Activated CD4-positive, alpha-beta memory T cell treated with anti-CD3 and anti-CD28 coated beads, Interleukin-2, amount 10 ng/mL, durations not matched to agents 7 days and 5 days (primary cell): Measurements from ENCODE around the gene ST6GALNAC4. TPM values are rescaled to one million over a fixed set of nuclear protein-coding genes. Genes with fewer than 3 reads are reported as not detected.
A peak's percentile ranks its signal among the peaks of the same experiment; 100 is the strongest.

Experiments
- CTCF ChIA-PET: fragments of 350-600 bp; sonication (Branson Sonifier 250); formaldehyde crosslinking; loops from one replicate; lab custom pipeline; 2021; ENCODE audit warnings: antibody characterized with exemption, inconsistent platforms; lab: Charles Lee
- POLR2A ChIA-PET: fragments of 350-600 bp; sonication (Branson Sonifier 250); formaldehyde crosslinking; loops from one replicate; lab custom pipeline; 2021; ENCODE audit warnings: antibody characterized with exemption; lab: Charles Lee
- DNase-seq: peaks from one replicate; pipeline ENCODE4 v3.0.0-alpha.2; 2020
- H3K27ac Mint-ChIP-seq: one replicate; pipeline ENCODE4 v1.8.0; 2021; ENCODE audit warnings: mild to moderate bottlenecking, mixed read lengths
- H3K27me3 Mint-ChIP-seq: one replicate; pipeline ENCODE4 v1.8.0; 2021; ENCODE audit warnings: mixed read lengths
- H3K36me3 Mint-ChIP-seq: one replicate; pipeline ENCODE4 v1.8.0; 2021; ENCODE audit warnings: low read depth, mixed read lengths
- H3K4me1 Mint-ChIP-seq: one replicate; pipeline ENCODE4 v1.8.0; 2021; ENCODE audit warnings: mixed read lengths
- H3K4me3 Mint-ChIP-seq: one replicate; pipeline ENCODE4 v1.8.0; 2021; ENCODE audit warnings: mild to moderate bottlenecking, mixed read lengths
- H3K9me3 Mint-ChIP-seq: one replicate; pipeline ENCODE4 v1.8.0; 2021; ENCODE audit warnings: mixed read lengths
- total RNA-seq, 2 experiments: library from RNA; stranded (reverse); gene quantifications; one replicate each; pipeline ENCODE4 v1.2.3, GENCODE V29; 2021

The ST6GALNAC4 gene
- total RNA-seq, 2 experiments from 2014 or later = 19.4 to 21.5 TPM

DNA sequence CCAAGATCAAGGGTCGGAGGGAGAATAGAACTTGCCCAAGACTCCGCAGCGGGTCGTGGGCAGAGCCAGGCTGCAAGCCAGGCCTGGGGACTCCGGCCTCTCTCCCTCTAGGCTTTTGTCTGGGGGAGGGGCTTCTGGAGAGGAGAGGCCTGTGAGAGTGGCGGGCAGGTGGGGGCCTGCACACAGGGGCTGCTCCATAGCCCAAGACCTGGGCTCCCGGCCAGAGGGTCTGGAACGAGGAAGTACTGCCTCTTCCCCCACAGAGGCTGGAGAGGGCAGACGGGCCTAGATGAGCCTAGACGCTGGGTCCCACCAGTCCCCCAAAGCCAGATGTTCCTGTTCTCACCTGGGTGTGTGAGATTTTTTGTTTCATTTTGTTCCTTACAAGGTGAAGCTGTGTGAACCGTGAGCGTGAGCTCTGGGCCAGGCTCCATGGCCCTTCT, 12.3 kb downstream of the ST6GALNAC4 start:
- H3K4me3 Mint-ChIP-seq = peak overlapping the region; percentile 95
- peaks cover 34% of the 10 kb centered on the region for H3K36me3 Mint-ChIP-seq
- ChIA-PET CTCF (interaction anchor here (1.0 to 2.4 kb wide), 4 partner anchors 12 to 170 kb away, joined by 3 to 9 read pairs (median 6); partner anchors contain the start of genes ST6GALNAC4 and TOR2A), POLR2A (interaction anchor here (0.9 to 3.9 kb wide), 18 partner anchors 12 to 335 kb away, joined by 3 to 69 read pairs (median 6); partner anchors contain the start of genes CDK9, DPM2, NAIF1 and PTRH1)
- H3K4me1 Mint-ChIP-seq = peaks cover 49% of the 10 kb centered on the region
- no peak for DNase-seq
- no peaks in the 10 kb centered on the region for H3K9me3 Mint-ChIP-seq
- peak overlapping the region; percentile 100 for H3K27ac Mint-ChIP-seq
- H3K27me3 Mint-ChIP-seq = no peaks in the 10 kb centered on the region

DNA sequence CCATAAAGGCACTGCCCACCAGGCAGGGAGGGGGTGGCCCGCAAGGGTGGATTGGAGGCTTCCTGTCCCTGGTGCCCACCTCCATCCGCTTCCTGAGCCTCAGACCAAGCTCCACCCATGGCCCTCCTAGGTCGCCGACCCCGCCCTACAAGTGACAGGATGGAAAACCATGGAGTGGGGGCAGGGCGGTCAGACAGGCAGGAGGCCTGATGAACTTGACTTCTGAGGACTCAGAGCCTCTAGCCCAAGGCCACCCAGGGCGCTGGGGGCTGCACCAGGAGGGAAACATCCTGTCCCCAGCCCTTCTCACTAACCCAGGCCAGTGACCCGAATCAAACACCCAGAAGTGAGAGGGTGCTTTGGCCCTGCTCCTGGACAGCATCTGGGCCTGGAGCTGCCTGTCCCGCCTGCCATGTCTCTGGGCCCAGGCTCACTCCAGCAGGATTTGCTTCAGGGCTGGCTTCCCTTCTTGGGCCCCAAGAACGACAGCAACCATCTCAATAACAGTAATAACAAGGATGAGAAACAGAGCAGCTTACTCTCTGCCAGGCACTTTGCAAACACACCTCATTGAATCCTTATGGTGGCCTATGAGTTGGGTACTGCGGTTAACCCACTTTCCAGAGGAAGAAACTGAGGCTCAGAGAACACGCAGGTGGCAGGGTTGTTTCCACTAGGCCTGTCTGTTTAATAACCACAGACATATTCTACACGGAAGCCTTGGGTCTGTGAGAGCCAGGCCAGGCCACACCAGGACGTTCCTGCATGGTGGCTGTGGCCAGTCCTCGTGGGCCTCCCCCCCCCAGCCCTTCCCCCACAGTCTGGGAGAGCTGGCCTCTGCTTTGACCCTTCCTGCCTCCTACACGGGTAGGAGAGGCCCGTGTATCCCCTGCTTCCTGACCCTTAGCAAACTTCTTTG, 13.0 kb downstream of the ST6GALNAC4 start:
- H3K27ac Mint-ChIP-seq = peak overlapping the region; percentile 100
- peak; percentile 90 for DNase-seq
- ChIA-PET CTCF (interaction anchor here (0.9 to 2.4 kb wide), 6 partner anchors 13 to 169 kb away, joined by 3 to 9 read pairs (median 6); partner anchors contain the start of genes ST6GALNAC4 and TOR2A), POLR2A (interaction anchor here (0.6 to 3.9 kb wide), 20 partner anchors 9 to 334 kb away, joined by 3 to 69 read pairs (median 6); partner anchors contain the start of genes CDK9, DPM2, NAIF1 and PTRH1)
- no peaks in the 10 kb centered on the region for H3K9me3 Mint-ChIP-seq
- H3K4me1 Mint-ChIP-seq = peaks cover 49% of the 10 kb centered on the region
- H3K4me3 Mint-ChIP-seq = peak overlapping the region; percentile 95
- H3K27me3 Mint-ChIP-seq = no peaks in the 10 kb centered on the region
- H3K36me3 Mint-ChIP-seq = peaks cover 34% of the 10 kb centered on the region

GRCh38 chr9:127899128-127899943, 17.5 kb downstream of the ST6GALNAC4 start, which contains the start of gene ST6GALNAC6:
TSS of gene ST6GALNAC6 (minus strand) at chr9:127899603. CDS start at chr9:127897981, 1,622 bp downstream.
- Mint-ChIP-seq H3K36me3 (peaks cover 61% of the 10 kb centered on the region), H3K4me1 (peaks cover 48% of the 10 kb centered on the region), H3K9me3 (peaks cover 5% of the 10 kb centered on the region), H3K27ac (peak within 1 kb of the TSS; percentile 75), H3K27me3 (no peaks in the 10 kb centered on the region), H3K4me3 (peak within 1 kb of the TSS; percentile 84)
- DNase-seq = peak; percentile 77
- POLR2A ChIA-PET = interaction anchor here (0.7 to 2.1 kb wide), 8 partner anchors 11 to 192 kb away, joined by 3 to 7 read pairs (median 3); partner anchors contain the start of gene TOR2A
- CTCF ChIA-PET = interaction anchor here (2.8 kb wide), 1 partner anchor 22 kb away, joined by 7 read pairs; no protein-coding TSS in a partner anchor

- H3K9me3 Mint-ChIP-seq = peaks cover 8% of the 10 kb centered on the region
- H3K4me1 Mint-ChIP-seq = peaks cover 49% of the 10 kb centered on the region
- H3K36me3 Mint-ChIP-seq = peaks cover 62% of the 10 kb centered on the region
- ChIA-PET POLR2A (interaction anchor here (0.6 to 1.1 kb wide), 6 partner anchors 9 to 193 kb away, joined by 3 read pairs; partner anchors contain the start of gene ST6GALNAC4), CTCF (interaction anchor here (1.0 kb wide), 1 partner anchor 23 kb away, joined by 4 read pairs; no protein-coding TSS in a partner anchor)
- DNase-seq = no peak
- H3K27me3 Mint-ChIP-seq = no peaks in the 10 kb centered on the region
- H3K27ac Mint-ChIP-seq = peak overlapping the region; percentile 75
- H3K4me3 Mint-ChIP-seq = peak overlapping the region; percentile 84
Observed at GRCh38 chr9:127898433-127899127, 18.3 kb downstream of the ST6GALNAC4 start.

DNA sequence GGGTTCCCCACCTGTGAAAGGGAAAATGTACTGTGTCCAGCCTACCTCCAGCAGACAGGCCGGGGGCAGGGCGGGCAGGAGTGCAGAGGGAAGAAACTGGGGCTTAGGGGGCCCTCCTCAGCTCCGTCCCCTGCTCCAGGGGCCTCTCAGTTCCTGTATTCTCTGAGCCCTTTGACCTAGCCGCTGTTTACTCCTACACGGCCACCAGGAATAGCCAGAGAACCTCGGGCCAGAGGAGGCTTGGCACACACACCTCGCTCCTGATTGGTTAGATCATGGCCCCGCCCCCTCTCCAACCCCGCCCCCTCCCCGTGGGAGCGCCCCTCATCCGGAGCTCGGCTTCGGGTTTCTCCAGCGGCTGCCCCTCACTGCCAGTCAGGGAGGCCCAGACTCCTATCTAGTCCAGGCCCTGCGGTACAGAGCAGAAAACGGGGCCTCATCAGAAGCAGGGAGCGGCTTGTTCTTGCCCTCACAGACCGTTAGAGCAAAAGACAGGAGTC, 19.6 kb downstream of the ST6GALNAC4 start:
- Mint-ChIP-seq H3K36me3 (peaks cover 70% of the 10 kb centered on the region), H3K4me3 (no peak overlapping the region), H3K4me1 (peaks cover 51% of the 10 kb centered on the region), H3K27ac (no peak overlapping the region), H3K27me3 (no peaks in the 10 kb centered on the region), H3K9me3 (peaks cover 8% of the 10 kb centered on the region)
- no peak for DNase-seq
- ChIA-PET CTCF (interaction anchor here (0.6 kb wide), 1 partner anchor 307 kb away, joined by 3 read pairs; no protein-coding TSS in a partner anchor), POLR2A (interaction anchor here (1.2 kb wide), 1 partner anchor 115 kb away, joined by 3 read pairs; no protein-coding TSS in a partner anchor)

DNA sequence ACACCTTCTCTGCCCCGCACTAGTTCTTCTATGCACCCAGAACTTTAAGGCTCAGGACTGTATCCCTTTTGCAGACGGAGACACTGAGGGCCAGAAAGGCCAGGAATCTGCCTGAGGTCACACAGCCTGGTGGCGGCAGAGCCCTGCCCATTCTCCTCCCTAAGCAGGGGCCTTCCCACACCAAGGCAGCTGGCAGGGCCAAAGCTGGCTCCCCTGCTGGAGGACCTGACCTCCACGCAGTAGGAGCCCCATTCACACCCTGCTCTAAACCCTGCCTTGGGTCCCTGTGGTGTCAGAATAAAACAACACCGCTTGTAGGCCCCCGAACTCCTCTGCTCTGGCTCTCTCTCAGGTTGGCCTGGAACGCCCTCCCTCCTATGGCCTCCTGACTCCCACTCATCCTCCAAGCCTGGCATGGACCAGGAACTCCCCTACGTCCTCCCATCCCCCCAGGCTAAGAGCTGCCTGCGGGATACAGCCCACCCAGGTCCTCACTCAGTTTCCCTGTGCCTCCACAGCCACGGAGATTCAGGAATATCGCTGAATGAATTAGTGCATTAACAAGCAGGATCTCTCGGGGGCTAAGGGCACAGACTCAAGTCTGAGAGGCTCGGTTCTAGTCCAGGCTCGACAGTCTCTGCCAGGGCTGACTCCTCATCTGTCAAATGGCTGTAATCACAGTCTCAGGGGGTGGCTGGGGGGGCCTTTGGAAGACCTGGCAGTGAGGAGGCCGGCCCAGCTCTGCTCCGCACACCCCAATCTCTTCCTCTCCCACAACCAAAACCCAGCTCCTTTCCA, 20.2 kb downstream of the ST6GALNAC4 start:
- DNase-seq = no peak

DNA sequence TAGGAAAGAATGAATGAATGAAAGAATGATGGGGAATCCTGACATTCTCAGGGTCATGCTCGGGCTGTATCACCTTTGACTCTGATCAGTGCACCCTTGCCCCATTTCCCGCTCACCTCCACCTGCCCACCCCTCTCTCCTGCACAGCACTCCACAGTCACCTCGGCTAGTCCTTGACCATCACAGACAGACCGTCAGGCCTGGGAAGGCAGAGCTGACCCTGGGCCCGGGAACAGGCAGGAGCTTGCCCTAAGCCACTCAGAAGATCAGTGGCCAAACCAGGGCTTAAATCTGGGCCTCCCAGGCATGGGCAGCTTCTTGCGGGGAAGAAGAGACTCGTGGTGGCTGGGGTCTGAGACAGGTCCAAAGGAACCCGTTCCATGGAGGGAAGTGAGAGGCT, 21.0 kb downstream of the ST6GALNAC4 start:
- Mint-ChIP-seq H3K27ac (no peak overlapping the region), H3K36me3 (peaks cover 75% of the 10 kb centered on the region), H3K9me3 (peaks cover 8% of the 10 kb centered on the region), H3K27me3 (no peaks in the 10 kb centered on the region), H3K4me1 (peaks cover 43% of the 10 kb centered on the region), H3K4me3 (no peak overlapping the region)
- no peak for DNase-seq
- ChIA-PET POLR2A (interaction anchor here (1.4 kb wide), 1 partner anchor 161 kb away, joined by 3 read pairs; the partner anchor contains the start of gene TOR2A), CTCF (interaction anchor here (1.5 to 1.8 kb wide), 2 partner anchors 26 to 161 kb away, joined by 4 to 6 read pairs; partner anchors contain the start of gene TOR2A)

More for the DNA sequence above, 20.2 kb downstream of the ST6GALNAC4 start:
- Mint-ChIP-seq H3K4me3 (no peak overlapping the region), H3K36me3 (peaks cover 72% of the 10 kb centered on the region), H3K4me1 (peaks cover 46% of the 10 kb centered on the region), H3K27me3 (no peaks in the 10 kb centered on the region), H3K9me3 (peaks cover 8% of the 10 kb centered on the region), H3K27ac (no peak overlapping the region)
- ChIA-PET CTCF (interaction anchor here (0.6 to 1.8 kb wide), 3 partner anchors 27 to 306 kb away, joined by 3 to 6 read pairs (median 4); partner anchors contain the start of gene TOR2A), POLR2A (interaction anchor here (1.2 kb wide), 1 partner anchor 114 kb away, joined by 3 read pairs; no protein-coding TSS in a partner anchor)

DNA sequence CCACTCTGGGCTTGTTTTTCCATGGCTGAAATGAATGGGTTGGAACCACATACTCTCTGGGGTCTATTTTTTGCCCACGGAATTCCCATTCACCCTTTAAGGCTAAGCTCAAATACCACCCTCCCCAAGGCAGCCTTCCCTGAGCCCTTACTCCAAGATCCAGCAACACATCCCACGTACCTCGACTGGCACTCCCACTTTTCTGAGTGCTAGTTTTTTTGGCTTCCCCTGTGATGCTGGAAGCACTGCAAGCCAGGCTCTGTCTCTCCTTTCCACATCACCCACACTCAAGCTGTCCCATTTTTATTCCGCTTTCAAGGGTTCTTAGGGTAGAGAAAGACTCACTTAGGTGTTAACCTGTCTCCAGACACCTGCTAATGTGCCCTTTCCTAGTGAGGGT, 23.4 kb downstream of the ST6GALNAC4 start:
- Mint-ChIP-seq H3K36me3 (peaks cover 82% of the 10 kb centered on the region), H3K9me3 (peaks cover 8% of the 10 kb centered on the region), H3K27ac (no peak overlapping the region), H3K27me3 (no peaks in the 10 kb centered on the region), H3K4me3 (no peak overlapping the region), H3K4me1 (peaks cover 34% of the 10 kb centered on the region)
- DNase-seq = no peak
- ChIA-PET CTCF (no interaction called here), POLR2A (interaction anchor here (1.5 kb wide), 1 partner anchor 159 kb away, joined by 3 read pairs; the partner anchor contains the start of gene TOR2A)

- Mint-ChIP-seq H3K4me1 (peaks cover 30% of the 10 kb centered on the region), H3K36me3 (peaks cover 82% of the 10 kb centered on the region), H3K27ac (no peak overlapping the region), H3K9me3 (peaks cover 8% of the 10 kb centered on the region), H3K4me3 (no peak overlapping the region), H3K27me3 (no peaks in the 10 kb centered on the region)
- DNase-seq = no peak
- ChIA-PET POLR2A (interaction anchor here (1.5 kb wide), 1 partner anchor 158 kb away, joined by 3 read pairs; the partner anchor contains the start of gene TOR2A), CTCF (interaction anchor here (0.6 kb wide), 1 partner anchor 26 kb away, joined by 3 read pairs; no protein-coding TSS in a partner anchor)
Observed at GRCh38 chr9:127892831-127893230, 24.0 kb downstream of the ST6GALNAC4 start.

- DNase-seq = no peak
- H3K36me3 Mint-ChIP-seq = peaks cover 78% of the 10 kb centered on the region
- H3K9me3 Mint-ChIP-seq = peaks cover 8% of the 10 kb centered on the region
- H3K27ac Mint-ChIP-seq = no peak overlapping the region
- peaks cover 23% of the 10 kb centered on the region for H3K4me1 Mint-ChIP-seq
- no peak overlapping the region for H3K4me3 Mint-ChIP-seq
- H3K27me3 Mint-ChIP-seq = no peaks in the 10 kb centered on the region
- POLR2A ChIA-PET = interaction anchor here (0.6 to 3.3 kb wide), 3 partner anchors 8 to 16 kb away, joined by 3 to 10 read pairs (median 3); no protein-coding TSS in a partner anchor
- CTCF ChIA-PET = interaction anchor here (1.3 to 3.2 kb wide), 3 partner anchors 20 to 32 kb away, joined by 5 to 12 read pairs (median 7); no protein-coding TSS in a partner anchor
Observed at GRCh38 chr9:127890053-127890452, 26.8 kb downstream of the ST6GALNAC4 start.
